A673 (cell line): ENCODE measurements around the gene OTOG. TPM values are rescaled to one million over a fixed set of nuclear protein-coding genes. Genes with fewer than 3 reads are reported as not detected.

Source experiments
- BruUV-seq: library from RNA; stranded (reverse); fragments of 400-500 nt; replicated peaks from 2 replicates; lab custom pipeline; 2021; lab: Mats Ljungman, UMichigan
- CTCF ChIA-PET: fragments of 300-600 bp; sonication (Branson Sonifier 250); formaldehyde crosslinking; loops from one replicate; lab custom pipeline; 2022; ENCODE audit warnings: antibody characterized with exemption; lab: Charles Lee
- POLR2A ChIA-PET: fragments of 300-600 bp; sonication (Branson Sonifier 250); formaldehyde crosslinking; loops from one replicate; lab custom pipeline; 2022; ENCODE audit warnings: antibody characterized with exemption; ENCODE audit not compliant: low non-redundant PET; lab: Charles Lee
- DNase-seq: peaks from one replicate; pipeline ENCODE4 v3.0.0-alpha.2; 2015; ENCODE audit warnings: low spot score
- H3K27ac ChIP-seq: fragments of 200-600 bp; sonication (generic); 2 replicates; pipeline ENCODE4 v1.5.1; 2016; ENCODE audit warnings: mixed run types, low read depth, mild to moderate bottlenecking, mixed read lengths, antibody characterized with exemption, low read length; ENCODE audit not compliant: poor library complexity, severe bottlenecking
- H3K27me3 ChIP-seq: fragments of 200-600 bp; sonication (generic); replicated peaks from 2 replicates; pipeline ENCODE4 v1.6.1; 2017; ENCODE audit warnings: mixed run types, low read depth, mild to moderate bottlenecking, mixed read lengths, antibody characterized with exemption, low read length; ENCODE audit not compliant: insufficient read depth, poor library complexity
- H3K36me3 ChIP-seq: fragments of 200-600 bp; sonication (generic); 2 replicates; pipeline ENCODE4 v1.6.1; 2016; ENCODE audit warnings: mixed run types, mild to moderate bottlenecking, mixed read lengths, antibody characterized with exemption, low read length; ENCODE audit not compliant: insufficient read depth, poor library complexity, severe bottlenecking
- H3K4me1 ChIP-seq: fragments of 200-600 bp; sonication (generic); 2 replicates; pipeline ENCODE4 v1.6.1; 2017; ENCODE audit warnings: mixed run types, mild to moderate bottlenecking, mixed read lengths, antibody characterized with exemption, low read length; ENCODE audit not compliant: insufficient read depth, poor library complexity, severe bottlenecking
- H3K4me3 ChIP-seq: fragments of 200-600 bp; sonication (generic); 2 replicates; pipeline ENCODE4 v1.5.1; 2016; ENCODE audit warnings: low read depth, mixed run types, mild to moderate bottlenecking, mixed read lengths, low read length; ENCODE audit not compliant: poor library complexity, severe bottlenecking
- H3K9me3 ChIP-seq: fragments of 200-600 bp; sonication (generic); 2 replicates; pipeline ENCODE4 v1.6.1; 2016; ENCODE audit warnings: mixed run types, low read depth, mild to moderate bottlenecking, mixed read lengths, antibody characterized with exemption, low read length; ENCODE audit not compliant: poor library complexity, severe bottlenecking
- CTCF ChIP-seq: fragments of 300-800, 200-600 bp; sonication (generic); conservative IDR thresholded peaks from 2 replicates; pipeline ENCODE4 v1.5.1; 2017; ENCODE audit warnings: low read depth, mild to moderate bottlenecking, antibody characterized with exemption, low read length, moderate library complexity, mixed read lengths
- EZH2 ChIP-seq: fragments of 200-600 bp; sonication (generic); IDR thresholded peaks from 2 replicates; pipeline ENCODE4 v1.6.1; 2017; ENCODE audit warnings: borderline replicate concordance, low read depth, mild to moderate bottlenecking, mixed read lengths, antibody characterized with exemption, low read length; ENCODE audit not compliant: poor library complexity, severe bottlenecking
- intact Hi-C: fragments of 100-400 bp; cut with micrococcal nuclease; formaldehyde crosslinking; loops from one replicate; pipeline ENCODE4 v1.10.0; 2022; ENCODE audit not compliant: unreplicated experiment
- total RNA-seq: library from RNA; stranded (reverse); gene quantifications from 2 replicates; pipeline ENCODE4 v1.2.3, GENCODE V29; 2021

Gene OTOG
- total RNA-seq, 1 experiment from 2014 or later, result not detected

- intact Hi-C loops, result no loop called here
- BruUV-seq, result no TSS peak
- CTCF ChIA-PET, result no interaction called here
- Histone ChIP-seq H3K27ac (no peak overlapping the region), H3K36me3 (no peaks in the 10 kb centered on the region), H3K4me3 (no peak overlapping the region), H3K27me3 (no peaks in the 10 kb centered on the region), H3K9me3 (no peaks in the 10 kb centered on the region), H3K4me1 (no peaks in the 10 kb centered on the region)
- POLR2A ChIA-PET, result no interaction called here
- TF ChIP-seq CTCF (no peak), EZH2 (no peak)
- DNase-seq, result no peak
These were observed 5.6 kb downstream of the OTOG start for GRCh38 chr11:17552392-17553248.

- H3K4me1 ChIP-seq, result no peaks in the 10 kb centered on the region
- H3K27me3 ChIP-seq, result no peaks in the 10 kb centered on the region
- no peak for DNase-seq
- intact Hi-C loops, result no loop called here
- TF ChIP-seq CTCF (no peak), EZH2 (no peak)
- ChIA-PET POLR2A (no interaction called here), CTCF (no interaction called here)
- H3K27ac ChIP-seq, result no peak overlapping the region
- no peaks in the 10 kb centered on the region for H3K9me3 ChIP-seq
- BruUV-seq, result no TSS peak
- no peaks in the 10 kb centered on the region for H3K36me3 ChIP-seq
- H3K4me3 ChIP-seq, result no peak overlapping the region
These were observed 6.1 kb downstream of the OTOG start for GRCh38 chr11:17553249-17553546.

GRCh38 chr11:17554487-17554886 lies 7.4 kb downstream of the OTOG start:
- no peaks in the 10 kb centered on the region for H3K36me3 ChIP-seq
- BruUV-seq, result no TSS peak
- CTCF ChIA-PET, result no interaction called here
- POLR2A ChIA-PET, result no interaction called here
- no peak overlapping the region for H3K4me3 ChIP-seq
- no peaks in the 10 kb centered on the region for H3K4me1 ChIP-seq
- intact Hi-C loops, result no loop called here
- no peak for DNase-seq
- no peak for TF ChIP-seq EZH2
- TF ChIP-seq CTCF, result no peak
- H3K27me3 ChIP-seq, result no peaks in the 10 kb centered on the region
- no peak overlapping the region for H3K27ac ChIP-seq
- no peaks in the 10 kb centered on the region for H3K9me3 ChIP-seq
